NCI-H2227 treated with DMSO at 0.1 percent for 48 hours (cell line): Measurements from ENCODE around the gene OR6K2.

Experiments used
- DNase-seq: peaks from one replicate; lab custom pipeline; 2025; lab: John Stamatoyannopoulos, UW

The OR6K2 gene

GRCh38 chr1:158686111-158687009 is 14.1 kb downstream of the OR6K2 start, which contains the start of gene SPTA1:
TSS of gene SPTA1 (minus strand) at chr1:158686715. CDS start at chr1:158686517, 198 bp downstream.
- no peak for DNase-seq

- DNase-seq: no peak
These were observed 15.4 kb downstream of the OR6K2 start for GRCh38 chr1:158685085-158685484.

GRCh38 chr1:158681606-158682005 is 18.8 kb downstream of the OR6K2 start:
- no peak for DNase-seq

- no peak for DNase-seq
These were observed 21.2 kb downstream of the OR6K2 start for GRCh38 chr1:158679289-158679688.

GRCh38 chr1:158675563-158676323 is 24.7 kb downstream of the OR6K2 start:
- no peak for DNase-seq

- DNase-seq: no peak
These were observed 26.1 kb downstream of the OR6K2 start for GRCh38 chr1:158674302-158674701.

GRCh38 chr1:158666037-158666436 is 34.4 kb downstream of the OR6K2 start:
- no peak for DNase-seq

DNA sequence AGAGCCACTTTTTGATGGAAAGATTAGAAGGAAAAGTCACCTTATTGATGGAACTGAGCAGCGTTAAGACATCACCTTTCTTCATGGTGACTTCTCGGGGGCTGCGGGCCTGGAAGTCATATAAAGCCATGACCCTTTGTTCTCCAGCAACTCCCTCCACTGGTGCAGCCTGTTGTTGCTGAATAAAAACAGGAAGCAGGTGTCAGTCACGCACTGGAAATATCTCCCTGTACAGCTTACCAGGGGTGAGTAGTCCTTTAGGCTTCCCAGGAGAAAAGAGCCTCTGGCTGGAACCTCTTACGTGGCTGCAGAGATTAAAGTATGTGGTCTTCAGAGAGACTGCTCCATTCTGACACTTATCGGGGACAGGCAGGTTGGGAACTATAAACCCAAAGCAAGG is 45.9 kb downstream of the OR6K2 start:
- DNase-seq: no peak

DNA sequence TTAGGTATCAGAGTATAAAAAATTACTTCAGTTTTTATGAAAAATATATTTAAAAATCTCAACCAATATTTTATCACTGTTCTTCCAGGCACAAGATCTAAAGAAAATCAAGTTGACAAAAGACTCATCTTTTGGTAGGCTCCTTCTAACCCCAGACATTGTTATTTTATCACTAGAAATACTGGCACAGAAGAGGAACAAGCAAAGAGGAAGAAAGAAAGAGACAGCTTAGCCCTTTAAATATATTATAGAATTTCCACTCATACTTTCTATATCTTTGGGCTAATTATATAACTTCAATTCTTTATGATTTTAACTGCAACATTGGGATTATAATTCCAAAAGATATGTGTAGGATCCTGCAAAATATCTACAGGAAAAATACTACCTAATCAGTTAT is 46.4 kb downstream of the OR6K2 start:
- DNase-seq: no peak

DNA sequence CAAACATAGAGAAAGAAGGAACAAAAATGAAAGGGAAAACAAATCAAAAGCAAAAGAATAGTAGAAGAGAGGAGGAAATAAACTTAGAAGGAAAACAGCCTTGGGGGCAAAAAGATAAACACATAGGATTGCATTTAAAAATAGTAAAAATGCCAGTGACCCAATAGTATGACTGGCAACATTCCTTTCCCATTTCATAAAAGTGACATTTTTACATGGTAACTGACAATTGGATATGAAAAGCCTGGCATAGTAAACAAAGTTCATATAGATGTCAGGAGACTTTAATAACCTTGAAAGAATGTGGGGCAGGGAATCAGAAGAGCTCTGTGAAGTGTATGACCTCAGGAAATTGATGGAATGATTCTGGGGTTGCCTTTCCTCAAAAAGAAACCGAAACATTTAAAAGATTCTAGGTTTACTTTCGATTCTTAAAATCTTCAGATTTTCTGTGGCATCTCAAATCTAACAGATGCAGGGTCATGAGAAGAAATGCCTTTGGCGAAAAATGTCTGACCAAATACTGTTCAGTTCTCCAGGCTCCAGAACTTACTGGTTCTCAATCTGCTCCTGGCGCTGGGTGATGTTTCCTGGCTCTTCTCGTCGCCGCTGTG is 47.6 kb downstream of the OR6K2 start:
- no peak for DNase-seq
